HUES48 (cell line): ENCODE data around the gene UBE2QL1.
A peak's percentile ranks its signal among the peaks of the same experiment; 100 is the strongest.

Experiments used
- H3K27ac ChIP-seq: one replicate; pipeline ENCODE4 v1.7.0; 2013; ENCODE audit warnings: low read depth, low read length, inconsistent platforms
- H3K27me3 ChIP-seq: 2 replicates; pipeline ENCODE4 v1.6.1; 2013; ENCODE audit warnings: mild to moderate bottlenecking, low read length; ENCODE audit not compliant: control insufficient read depth, insufficient read depth
- H3K36me3 ChIP-seq: 2 replicates; pipeline ENCODE4 v1.6.1; 2013; ENCODE audit warnings: low read length; ENCODE audit not compliant: control insufficient read depth, insufficient read depth
- H3K4me1 ChIP-seq: 2 replicates; pipeline ENCODE4 v1.6.1; 2013; ENCODE audit warnings: mild to moderate bottlenecking, low read length; ENCODE audit not compliant: control insufficient read depth, insufficient read depth
- H3K4me3 ChIP-seq: 2 replicates; pipeline ENCODE4 v1.5.1; 2013; ENCODE audit warnings: mild to moderate bottlenecking, low read depth, low read length
- H3K9ac ChIP-seq: 2 replicates; pipeline ENCODE4 v1.6.1; 2013; ENCODE audit warnings: mild to moderate bottlenecking, low read depth, low read length, moderate library complexity
- H3K9me3 ChIP-seq: 2 replicates; pipeline ENCODE4 v1.6.1; 2013; ENCODE audit warnings: low read length; ENCODE audit not compliant: control insufficient read depth, insufficient read depth

Gene UBE2QL1

GRCh38 chr5:6446626-6447309, 1.9 kb upstream of the UBE2QL1 start:
- H3K9ac ChIP-seq, result no peak overlapping the region
- no peak overlapping the region for H3K27ac ChIP-seq
- peaks cover 61% of the 10 kb centered on the region for H3K27me3 ChIP-seq
- H3K36me3 ChIP-seq, result no peaks in the 10 kb centered on the region
- no peak overlapping the region for H3K4me3 ChIP-seq
- peaks cover 17% of the 10 kb centered on the region for H3K4me1 ChIP-seq
- no peaks in the 10 kb centered on the region for H3K9me3 ChIP-seq

- H3K4me1 ChIP-seq, result peaks cover 18% of the 10 kb centered on the region
- H3K27me3 ChIP-seq, result peaks cover 69% of the 10 kb centered on the region
- H3K9ac ChIP-seq, result no peak overlapping the region
These were observed 1.1 kb upstream of the UBE2QL1 start for GRCh38 chr5:6447384-6448140.

DNA sequence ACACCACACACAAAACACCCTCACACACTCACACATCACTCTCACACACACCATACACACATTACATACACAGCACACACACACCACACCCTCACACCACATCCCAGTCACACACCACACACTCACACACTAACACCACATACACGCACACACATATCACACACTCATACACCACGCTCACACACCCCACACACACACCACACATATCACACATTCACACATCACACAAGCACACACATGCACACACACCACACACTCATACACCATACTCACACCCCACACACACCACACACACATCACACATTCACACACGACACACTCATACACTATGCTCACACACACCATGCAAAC, 543 bp upstream of the UBE2QL1 start:
- Histone ChIP-seq H3K27ac (no peak overlapping the region), H3K4me3 (no peak overlapping the region), H3K36me3 (no peaks in the 10 kb centered on the region), H3K9ac (no peak overlapping the region), H3K9me3 (no peaks in the 10 kb centered on the region), H3K27me3 (peaks cover 75% of the 10 kb centered on the region), H3K4me1 (peaks cover 18% of the 10 kb centered on the region)

More at GRCh38 chr5:6447384-6448140, 1.1 kb upstream of the UBE2QL1 start:
- no peak overlapping the region for H3K4me3 ChIP-seq
- H3K36me3 ChIP-seq, result no peaks in the 10 kb centered on the region
- no peak overlapping the region for H3K27ac ChIP-seq
- no peaks in the 10 kb centered on the region for H3K9me3 ChIP-seq

DNA sequence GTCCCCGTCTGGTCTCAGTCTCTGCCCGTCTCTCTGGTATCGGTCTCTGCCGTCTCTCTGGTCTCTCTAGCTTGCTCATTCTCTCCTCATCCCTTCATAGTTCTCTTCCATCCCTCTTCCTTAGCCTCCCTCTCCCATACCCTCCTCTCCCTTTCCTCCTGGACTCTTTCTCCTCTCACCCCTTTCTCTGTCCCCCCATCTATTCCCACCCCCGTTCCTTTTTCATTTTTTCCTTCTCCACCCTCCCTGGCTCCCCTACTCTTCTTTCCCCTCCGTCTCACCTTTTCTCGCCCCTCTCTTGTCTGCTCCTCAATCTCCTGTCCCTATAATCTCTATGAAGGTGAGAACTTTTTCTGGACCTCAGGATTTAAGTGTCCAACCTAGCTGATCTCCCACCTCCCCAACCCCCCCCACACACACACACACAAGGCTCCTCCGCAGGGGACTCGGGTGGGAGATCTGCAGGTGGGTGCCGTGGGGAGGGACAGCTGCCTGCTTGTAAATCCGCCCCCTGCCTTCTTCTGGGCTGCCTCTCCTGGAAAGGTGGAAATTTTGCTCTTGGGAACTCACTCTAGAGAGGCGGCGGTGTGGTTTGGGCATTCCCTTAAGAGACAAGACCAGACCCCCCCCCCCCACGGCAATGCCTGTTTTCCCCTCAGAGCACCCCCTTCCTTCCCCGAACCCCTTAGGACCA, 953 bp downstream of the UBE2QL1 start:
- Histone ChIP-seq H3K27ac (no peak overlapping the region), H3K27me3 (peaks cover 81% of the 10 kb centered on the region), H3K9ac (no peak overlapping the region), H3K9me3 (no peaks in the 10 kb centered on the region), H3K36me3 (no peaks in the 10 kb centered on the region), H3K4me1 (peaks cover 18% of the 10 kb centered on the region), H3K4me3 (peak overlapping the region; percentile 68)

GRCh38 chr5:6450319-6450833, 1.7 kb downstream of the UBE2QL1 start:
- Histone ChIP-seq H3K9me3 (no peaks in the 10 kb centered on the region), H3K27ac (no peak overlapping the region), H3K9ac (no peak overlapping the region), H3K4me3 (peak overlapping the region; percentile 14; the same call in 1 of the 2 replicates), H3K4me1 (peaks cover 18% of the 10 kb centered on the region), H3K27me3 (peaks cover 89% of the 10 kb centered on the region), H3K36me3 (no peaks in the 10 kb centered on the region)

- Histone ChIP-seq H3K27ac (no peak overlapping the region), H3K27me3 (peaks cover 99% of the 10 kb centered on the region), H3K36me3 (no peaks in the 10 kb centered on the region), H3K9ac (no peak overlapping the region), H3K4me1 (peaks cover 18% of the 10 kb centered on the region), H3K4me3 (no peak overlapping the region), H3K9me3 (no peaks in the 10 kb centered on the region)
These were observed 4.2 kb downstream of the UBE2QL1 start for GRCh38 chr5:6452622-6453504.

- H3K4me1 ChIP-seq, result peaks cover 18% of the 10 kb centered on the region
- no peak overlapping the region for H3K27ac ChIP-seq
- peaks cover 98% of the 10 kb centered on the region for H3K27me3 ChIP-seq
- no peaks in the 10 kb centered on the region for H3K9me3 ChIP-seq
- no peak overlapping the region for H3K9ac ChIP-seq
- H3K36me3 ChIP-seq, result no peaks in the 10 kb centered on the region
- H3K4me3 ChIP-seq, result no peak overlapping the region
These were observed 5.4 kb downstream of the UBE2QL1 start for GRCh38 chr5:6453937-6454560.

GRCh38 chr5:6454628-6455053, 6.0 kb downstream of the UBE2QL1 start:
- Histone ChIP-seq H3K27ac (no peak overlapping the region), H3K36me3 (no peaks in the 10 kb centered on the region), H3K27me3 (peaks cover 95% of the 10 kb centered on the region), H3K4me1 (peaks cover 18% of the 10 kb centered on the region), H3K4me3 (no peak overlapping the region), H3K9ac (no peak overlapping the region), H3K9me3 (no peaks in the 10 kb centered on the region)

- Histone ChIP-seq H3K9me3 (no peaks in the 10 kb centered on the region), H3K36me3 (no peaks in the 10 kb centered on the region), H3K27me3 (peaks cover 94% of the 10 kb centered on the region), H3K9ac (no peak overlapping the region), H3K4me3 (no peak overlapping the region), H3K4me1 (peaks cover 10% of the 10 kb centered on the region), H3K27ac (no peak overlapping the region)
These were observed 7.0 kb downstream of the UBE2QL1 start for GRCh38 chr5:6455571-6456200.
